ENCODE results near the gene POLR1B. TPM values are rescaled to one million over a fixed set of nuclear protein-coding genes. Genes with fewer than 3 reads are reported as not detected.

POLR1B gene
- total RNA-seq, 1 donor from 2014 or later, result 11.7 TPM

DNA sequence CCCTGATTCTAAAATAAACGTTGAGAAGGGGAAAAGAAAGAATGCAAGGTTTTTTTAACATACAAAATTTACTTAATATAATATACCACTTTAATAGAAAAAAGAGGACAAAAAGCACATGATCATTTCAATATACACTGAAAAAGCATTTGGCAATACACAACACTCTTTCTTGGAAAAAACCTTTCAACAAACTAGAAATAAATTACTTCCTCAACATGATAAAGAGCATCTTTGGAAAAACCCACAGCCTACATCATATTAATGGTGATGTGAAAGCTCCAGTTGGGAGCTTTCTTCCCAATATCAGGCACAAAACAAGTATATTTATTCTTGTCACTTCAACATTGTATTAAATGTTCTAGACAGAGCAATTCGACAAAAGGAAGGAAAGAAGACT lies 3.0 kb upstream of the POLR1B start:
- Histone ChIP-seq H3K4me1 (peaks cover 25% of the 10 kb centered on the region), H3K36me3 (no peaks in the 10 kb centered on the region), H3K4me3 (no peak overlapping the region), H3K27me3 (ENCODE audit: low read depth) (no peaks in the 10 kb centered on the region), H3K27ac (replicated peaks) (no peak overlapping the region), H3K9me3 (replicated peaks) (no peaks in the 10 kb centered on the region)
- no peak for DNase-seq
- intact Hi-C loops (cut with micrococcal nuclease), result no loop called here
- TF ChIP-seq, protein P1, sequence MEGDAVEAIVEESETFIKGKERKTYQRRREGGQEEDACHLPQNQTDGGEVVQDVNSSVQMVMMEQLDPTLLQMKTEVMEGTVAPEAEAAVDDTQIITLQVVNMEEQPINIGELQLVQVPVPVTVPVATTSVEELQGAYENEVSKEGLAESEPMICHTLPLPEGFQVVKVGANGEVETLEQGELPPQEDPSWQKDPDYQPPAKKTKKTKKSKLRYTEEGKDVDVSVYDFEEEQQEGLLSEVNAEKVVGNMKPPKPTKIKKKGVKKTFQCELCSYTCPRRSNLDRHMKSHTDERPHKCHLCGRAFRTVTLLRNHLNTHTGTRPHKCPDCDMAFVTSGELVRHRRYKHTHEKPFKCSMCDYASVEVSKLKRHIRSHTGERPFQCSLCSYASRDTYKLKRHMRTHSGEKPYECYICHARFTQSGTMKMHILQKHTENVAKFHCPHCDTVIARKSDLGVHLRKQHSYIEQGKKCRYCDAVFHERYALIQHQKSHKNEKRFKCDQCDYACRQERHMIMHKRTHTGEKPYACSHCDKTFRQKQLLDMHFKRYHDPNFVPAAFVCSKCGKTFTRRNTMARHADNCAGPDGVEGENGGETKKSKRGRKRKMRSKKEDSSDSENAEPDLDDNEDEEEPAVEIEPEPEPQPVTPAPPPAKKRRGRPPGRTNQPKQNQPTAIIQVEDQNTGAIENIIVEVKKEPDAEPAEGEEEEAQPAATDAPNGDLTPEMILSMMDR (IDR thresholded peaks at IDR 0.05; ENCODE audit: borderline replicate concordance), result no peak

- no peaks in the 10 kb centered on the region for H3K27me3 ChIP-seq (ENCODE audit: low read depth)
- TF ChIP-seq, protein P1 (IDR thresholded peaks at IDR 0.05; ENCODE audit: borderline replicate concordance), result no peak
- peaks cover 25% of the 10 kb centered on the region for H3K4me1 ChIP-seq
- no peaks in the 10 kb centered on the region for H3K9me3 ChIP-seq (replicated peaks)
- H3K4me3 ChIP-seq, result peak overlapping the region; percentile 93
- peak overlapping the region; percentile 87 for H3K27ac ChIP-seq (replicated peaks)
- H3K36me3 ChIP-seq, result no peaks in the 10 kb centered on the region
- no peak for DNase-seq
- intact Hi-C loops (cut with micrococcal nuclease), result no loop called here
Observed at GRCh38 chr2:112540906-112541305, 1.4 kb upstream of the POLR1B start.

DNA sequence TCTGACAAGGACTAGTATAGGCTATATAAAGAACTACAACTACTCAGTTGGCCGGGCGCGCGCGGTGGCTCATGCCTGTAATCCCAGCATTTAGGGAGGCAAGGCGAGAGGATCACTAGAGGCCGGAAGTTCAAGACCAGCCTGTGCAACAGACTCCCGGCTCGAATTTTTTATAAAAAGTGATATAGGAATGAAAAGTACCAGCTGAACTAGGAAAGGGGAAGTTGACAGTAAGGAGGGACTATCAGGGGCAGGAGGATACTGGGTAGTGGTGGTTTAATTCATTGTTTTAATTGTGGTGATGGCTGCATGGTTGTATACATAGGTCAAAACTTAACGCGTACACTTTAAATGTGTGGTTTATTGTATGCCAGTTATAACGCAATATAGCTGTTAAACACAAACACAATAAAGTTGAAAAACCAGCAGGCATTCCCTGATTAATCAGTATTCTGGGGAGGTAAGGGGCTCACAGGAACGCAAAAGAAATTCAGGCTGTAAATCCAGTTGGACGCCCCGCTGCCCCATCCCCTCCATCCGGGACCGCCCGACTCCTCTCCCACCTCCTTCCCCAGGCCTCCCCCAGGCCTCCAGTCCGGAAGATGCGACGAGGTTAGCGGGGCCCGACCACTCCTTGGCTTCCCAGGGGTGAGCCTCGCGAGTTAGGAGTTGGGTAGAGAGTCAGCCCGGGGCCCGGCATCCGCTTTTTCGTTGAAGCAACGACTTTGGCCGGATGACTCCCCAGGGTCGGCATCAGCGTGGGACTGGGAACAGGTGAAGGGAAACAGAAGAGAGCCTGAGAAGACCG lies 746 bp upstream of the POLR1B start:
- no peaks in the 10 kb centered on the region for H3K36me3 ChIP-seq
- peak; percentile 48 for DNase-seq
- intact Hi-C loops (cut with micrococcal nuclease), result no loop called here
- peak overlapping the region; percentile 87 for H3K27ac ChIP-seq (replicated peaks)
- no peaks in the 10 kb centered on the region for H3K27me3 ChIP-seq (ENCODE audit: low read depth)
- peaks cover 25% of the 10 kb centered on the region for H3K4me1 ChIP-seq
- no peaks in the 10 kb centered on the region for H3K9me3 ChIP-seq (replicated peaks)
- H3K4me3 ChIP-seq, result peak overlapping the region; percentile 93
- TF ChIP-seq, protein P1 (IDR thresholded peaks at IDR 0.05; ENCODE audit: borderline replicate concordance), result no peak

DNA sequence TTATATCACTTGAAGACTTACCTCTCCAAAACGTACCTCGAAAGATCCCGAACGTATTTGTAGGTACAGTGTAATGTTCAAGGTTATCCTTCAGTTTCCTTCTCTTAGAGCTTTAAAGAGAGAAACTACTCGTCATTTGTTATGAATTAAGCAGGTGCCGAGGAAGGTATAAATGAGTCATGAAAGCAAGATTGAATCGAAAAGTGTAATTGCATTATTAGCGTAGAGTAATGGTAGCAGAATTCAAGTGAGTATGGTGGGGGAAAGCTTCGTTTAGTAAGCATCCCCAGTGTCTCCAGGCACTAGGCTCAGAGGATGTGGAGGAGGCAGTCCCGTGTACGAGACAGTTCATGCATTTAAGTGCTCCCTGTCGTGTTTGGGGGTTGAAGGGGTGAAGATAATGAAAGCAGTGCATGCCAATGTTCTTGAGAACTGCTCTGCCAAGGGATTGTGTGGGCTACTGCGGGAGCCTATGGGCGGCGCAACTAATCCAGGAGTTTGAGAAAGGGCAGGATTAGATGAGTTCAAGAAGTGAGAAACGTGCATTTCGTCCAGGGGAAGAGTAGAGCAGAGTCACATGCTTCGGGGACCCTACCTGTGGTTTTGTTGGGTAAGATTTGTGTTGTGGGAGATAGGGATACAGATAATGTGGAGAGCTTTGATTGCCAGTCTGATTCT lies 858 bp downstream of the POLR1B start:
- intact Hi-C loops (cut with micrococcal nuclease), result no loop called here

GRCh38 chr2:112547333-112547732 lies 5.1 kb downstream of the POLR1B start:
- DNase-seq, result no peak
- Histone ChIP-seq H3K4me1 (peaks cover 16% of the 10 kb centered on the region), H3K27me3 (ENCODE audit: low read depth) (no peaks in the 10 kb centered on the region), H3K27ac (replicated peaks) (no peak overlapping the region), H3K36me3 (peaks cover 56% of the 10 kb centered on the region), H3K4me3 (no peak overlapping the region), H3K9me3 (replicated peaks) (no peaks in the 10 kb centered on the region)
- intact Hi-C loops (cut with micrococcal nuclease), result no loop called here
- TF ChIP-seq, protein P1 (IDR thresholded peaks at IDR 0.05; ENCODE audit: borderline replicate concordance), result no peak

More for the DNA sequence above, 858 bp downstream of the POLR1B start:
- no peaks in the 10 kb centered on the region for H3K9me3 ChIP-seq (replicated peaks)
- H3K27me3 ChIP-seq (ENCODE audit: low read depth), result no peaks in the 10 kb centered on the region
- no peak for DNase-seq
- peaks cover 14% of the 10 kb centered on the region for H3K36me3 ChIP-seq
- peaks cover 25% of the 10 kb centered on the region for H3K4me1 ChIP-seq
- peak overlapping the region; percentile 93 for H3K4me3 ChIP-seq
- TF ChIP-seq, protein P1 (IDR thresholded peaks at IDR 0.05; ENCODE audit: borderline replicate concordance), result no peak
- H3K27ac ChIP-seq (replicated peaks), result no peak overlapping the region
